ENCODE data around the gene RXRA.

DNA sequence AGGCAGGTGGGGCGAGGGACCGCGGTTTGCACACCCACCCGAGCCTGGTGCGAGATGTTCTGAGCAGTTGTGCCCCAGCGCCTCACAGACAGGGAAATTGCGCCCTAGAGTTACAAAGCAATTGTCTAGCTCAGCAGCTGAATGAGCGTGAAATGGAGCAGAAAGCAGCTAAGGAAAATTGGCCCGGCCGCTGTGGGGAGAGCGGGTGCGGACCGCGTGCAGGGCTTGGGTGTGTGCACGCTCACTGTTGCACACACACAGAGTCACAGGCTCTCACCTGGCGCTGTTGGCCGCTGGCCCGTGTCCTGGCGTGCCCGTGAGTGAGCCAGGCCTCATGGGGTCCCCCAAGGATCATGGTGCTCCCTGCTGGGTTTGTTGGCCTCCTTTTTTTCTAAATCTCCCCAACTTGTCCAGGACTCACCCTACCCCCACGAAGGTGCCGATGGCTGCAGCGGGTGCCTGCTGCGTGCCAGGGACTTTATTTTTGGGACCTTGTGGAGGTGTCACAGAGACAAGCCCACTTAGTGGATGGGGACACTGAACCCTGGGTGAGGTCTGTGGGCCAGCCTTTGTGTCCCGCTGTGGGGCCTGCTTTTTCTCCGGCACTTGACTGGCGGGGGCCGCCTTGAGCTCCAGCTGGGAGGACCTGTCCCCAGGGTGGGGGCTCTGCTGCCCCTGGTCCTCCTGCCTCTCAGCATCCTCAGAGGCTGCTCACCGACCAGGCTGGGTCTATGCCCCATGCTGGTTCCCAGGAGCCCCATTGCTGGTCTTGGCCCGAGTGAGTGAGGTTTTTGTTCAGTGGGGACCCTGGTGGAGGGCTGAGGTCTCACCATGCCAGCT lies 5.2 kb downstream of the RXRA start:
- TF ChIP-seq EP300 (IDR thresholded peaks at IDR 0.05; ENCODE audit: low read depth) (no peak), POLR2AphosphoS5 (IDR thresholded peaks at IDR 0.05) (no peak), POLR2A (IDR thresholded peaks at IDR 0.05) (no peak)
- TF ChIP-seq, protein P1, sequence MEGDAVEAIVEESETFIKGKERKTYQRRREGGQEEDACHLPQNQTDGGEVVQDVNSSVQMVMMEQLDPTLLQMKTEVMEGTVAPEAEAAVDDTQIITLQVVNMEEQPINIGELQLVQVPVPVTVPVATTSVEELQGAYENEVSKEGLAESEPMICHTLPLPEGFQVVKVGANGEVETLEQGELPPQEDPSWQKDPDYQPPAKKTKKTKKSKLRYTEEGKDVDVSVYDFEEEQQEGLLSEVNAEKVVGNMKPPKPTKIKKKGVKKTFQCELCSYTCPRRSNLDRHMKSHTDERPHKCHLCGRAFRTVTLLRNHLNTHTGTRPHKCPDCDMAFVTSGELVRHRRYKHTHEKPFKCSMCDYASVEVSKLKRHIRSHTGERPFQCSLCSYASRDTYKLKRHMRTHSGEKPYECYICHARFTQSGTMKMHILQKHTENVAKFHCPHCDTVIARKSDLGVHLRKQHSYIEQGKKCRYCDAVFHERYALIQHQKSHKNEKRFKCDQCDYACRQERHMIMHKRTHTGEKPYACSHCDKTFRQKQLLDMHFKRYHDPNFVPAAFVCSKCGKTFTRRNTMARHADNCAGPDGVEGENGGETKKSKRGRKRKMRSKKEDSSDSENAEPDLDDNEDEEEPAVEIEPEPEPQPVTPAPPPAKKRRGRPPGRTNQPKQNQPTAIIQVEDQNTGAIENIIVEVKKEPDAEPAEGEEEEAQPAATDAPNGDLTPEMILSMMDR (IDR thresholded peaks at IDR 0.05), result no peak

All from transverse colon (tissue), 4 donors.